ENCODE results near the gene BAIAP2L1.

Gene BAIAP2L1

DNA sequence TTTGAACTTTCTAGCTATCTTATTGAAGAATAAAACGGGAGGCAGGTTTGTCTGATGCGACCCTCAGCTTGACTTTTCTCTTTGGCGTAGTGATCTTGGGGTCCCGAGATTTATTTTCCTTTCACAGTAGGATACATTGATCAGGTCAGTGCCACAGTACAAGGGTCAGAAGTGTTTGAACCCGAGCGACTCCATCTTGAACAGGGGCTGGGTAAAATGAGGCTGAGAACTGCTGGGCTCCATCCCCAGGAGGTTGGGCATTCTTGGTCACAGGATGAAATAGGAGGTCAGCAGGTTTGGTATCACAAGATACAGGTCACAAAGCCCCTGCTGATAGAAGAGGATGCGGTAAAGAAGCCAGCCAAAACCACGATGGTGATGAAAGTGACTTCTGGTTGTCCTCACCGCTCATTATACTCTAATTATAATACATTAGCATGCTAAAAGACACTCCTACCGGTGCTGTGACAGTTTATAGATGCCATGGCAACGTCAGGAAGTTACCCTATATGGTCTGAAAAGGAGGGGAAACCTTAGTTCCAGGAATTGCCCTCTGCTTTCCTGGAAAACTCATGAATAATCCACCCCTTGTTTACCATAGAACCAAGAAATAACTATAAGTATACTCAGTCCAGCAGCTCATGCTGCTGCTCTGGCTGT, 145.8 kb downstream of the BAIAP2L1 start:
- no peak overlapping the region for H3K4me3 ChIP-seq (ENCODE audit: low read depth, low read length)
- TF ChIP-seq, protein P1, sequence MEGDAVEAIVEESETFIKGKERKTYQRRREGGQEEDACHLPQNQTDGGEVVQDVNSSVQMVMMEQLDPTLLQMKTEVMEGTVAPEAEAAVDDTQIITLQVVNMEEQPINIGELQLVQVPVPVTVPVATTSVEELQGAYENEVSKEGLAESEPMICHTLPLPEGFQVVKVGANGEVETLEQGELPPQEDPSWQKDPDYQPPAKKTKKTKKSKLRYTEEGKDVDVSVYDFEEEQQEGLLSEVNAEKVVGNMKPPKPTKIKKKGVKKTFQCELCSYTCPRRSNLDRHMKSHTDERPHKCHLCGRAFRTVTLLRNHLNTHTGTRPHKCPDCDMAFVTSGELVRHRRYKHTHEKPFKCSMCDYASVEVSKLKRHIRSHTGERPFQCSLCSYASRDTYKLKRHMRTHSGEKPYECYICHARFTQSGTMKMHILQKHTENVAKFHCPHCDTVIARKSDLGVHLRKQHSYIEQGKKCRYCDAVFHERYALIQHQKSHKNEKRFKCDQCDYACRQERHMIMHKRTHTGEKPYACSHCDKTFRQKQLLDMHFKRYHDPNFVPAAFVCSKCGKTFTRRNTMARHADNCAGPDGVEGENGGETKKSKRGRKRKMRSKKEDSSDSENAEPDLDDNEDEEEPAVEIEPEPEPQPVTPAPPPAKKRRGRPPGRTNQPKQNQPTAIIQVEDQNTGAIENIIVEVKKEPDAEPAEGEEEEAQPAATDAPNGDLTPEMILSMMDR (IDR thresholded peaks at IDR 0.05; ENCODE audit: low read depth, low read length): no peak

DNA sequence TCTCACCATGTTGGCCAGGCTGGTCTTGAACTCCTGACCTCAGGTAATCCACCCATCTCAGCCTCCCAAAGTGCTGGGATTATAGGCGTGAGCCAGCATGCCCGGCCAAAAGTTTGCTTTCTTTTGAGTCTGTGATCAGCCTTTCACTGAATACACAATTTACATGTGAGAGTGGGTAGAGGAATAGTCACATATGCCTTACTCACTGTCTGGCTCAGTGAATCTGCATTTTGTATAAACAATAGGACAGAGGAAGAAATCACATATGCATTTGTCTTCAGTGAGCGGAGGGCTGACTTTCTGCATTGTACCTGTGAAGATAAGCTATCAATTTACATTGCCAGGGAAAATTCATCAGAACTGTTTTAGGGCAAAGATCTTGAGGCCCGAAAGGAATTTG, 146.4 kb downstream of the BAIAP2L1 start:
- TF ChIP-seq, protein P1 (IDR thresholded peaks at IDR 0.05; ENCODE audit: low read depth, low read length): no peak
- no peak overlapping the region for H3K4me3 ChIP-seq (ENCODE audit: low read depth, low read length)

DNA sequence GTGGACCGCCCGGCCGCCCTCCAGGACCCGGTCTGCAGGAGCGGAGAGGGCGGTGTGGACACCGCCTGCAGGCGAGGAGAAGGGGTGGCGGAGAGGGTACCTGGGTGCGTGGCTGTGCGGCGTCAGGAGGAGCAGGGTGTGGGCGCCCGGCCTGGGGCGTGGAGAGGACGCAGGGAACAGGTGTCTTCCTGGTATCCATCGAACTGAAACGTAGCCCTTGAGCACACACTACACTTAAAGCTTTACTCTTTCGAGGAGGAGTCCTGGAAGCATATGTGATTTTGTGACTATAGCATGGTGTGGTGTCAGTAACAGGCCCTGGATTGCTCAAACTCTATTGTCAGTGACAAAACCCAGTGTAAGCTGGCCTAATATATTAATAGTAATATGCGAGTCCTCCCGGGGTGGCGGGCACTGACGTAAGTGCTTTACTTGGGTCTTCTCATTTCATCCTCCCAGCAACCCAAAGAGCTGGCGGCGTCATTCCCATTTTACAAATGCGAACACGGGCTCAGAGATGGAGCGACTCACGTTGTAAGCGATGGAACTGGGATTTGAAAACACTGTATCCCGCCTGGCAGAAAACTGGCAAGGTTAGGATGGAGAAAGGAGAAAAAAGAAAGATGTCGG, 148.3 kb downstream of the BAIAP2L1 start:
- H3K4me3 ChIP-seq (ENCODE audit: low read depth, low read length): peak overlapping the region; percentile 89
- TF ChIP-seq, protein P1 (IDR thresholded peaks at IDR 0.05; ENCODE audit: low read depth, low read length): no peak

DNA sequence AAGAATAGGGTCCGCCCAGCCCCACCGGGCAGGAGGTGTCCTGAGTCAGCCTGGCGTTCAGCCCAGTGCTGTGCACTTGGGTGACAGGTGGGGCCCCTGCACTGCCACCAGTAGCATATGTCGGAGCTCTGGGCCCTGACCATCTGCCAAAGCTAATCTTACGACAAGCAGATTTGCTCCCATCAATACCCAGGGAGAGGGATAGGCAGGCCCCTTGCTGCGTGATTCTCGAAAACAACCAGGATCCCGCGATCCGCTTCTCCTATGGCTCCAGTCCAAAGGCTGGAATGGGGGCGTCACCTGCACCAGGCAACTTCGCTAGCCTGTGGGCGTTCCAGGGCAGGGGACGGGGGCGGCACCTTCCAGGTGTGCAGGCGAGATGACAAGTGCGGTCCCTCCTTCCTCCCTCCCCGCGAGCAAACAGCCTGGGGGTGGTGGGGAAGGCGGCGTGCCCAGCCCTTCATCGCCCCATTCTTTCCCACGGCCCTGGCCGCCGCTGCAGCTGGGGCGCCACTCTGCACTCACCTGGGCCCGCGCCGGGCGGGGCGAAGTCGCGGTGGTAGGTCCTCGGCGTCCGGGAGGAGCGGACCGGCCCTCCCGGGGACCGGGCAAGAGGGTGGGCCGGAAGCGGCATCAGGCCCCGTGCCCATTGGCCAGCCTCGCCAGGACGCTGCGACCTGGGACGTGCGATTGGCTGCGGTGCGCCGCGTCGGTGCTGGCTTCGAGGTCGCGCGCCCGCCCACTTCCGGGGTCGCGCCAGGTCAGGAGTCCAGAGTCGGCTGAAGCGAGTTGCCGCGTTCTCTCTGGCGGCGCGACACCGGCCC, 149.1 kb downstream of the BAIAP2L1 start, which contains the start of gene TECPR1:
Gene TECPR1 (minus strand): TSS at position 632 of the 824 bp plus-strand sequence. CDS start 6,086 bp downstream, outside the sequence.
- TF ChIP-seq, protein P1 (IDR thresholded peaks at IDR 0.05; ENCODE audit: low read depth, low read length): no peak
- peak within 1 kb of the TSS; percentile 89 for H3K4me3 ChIP-seq (ENCODE audit: low read depth, low read length)

DNA sequence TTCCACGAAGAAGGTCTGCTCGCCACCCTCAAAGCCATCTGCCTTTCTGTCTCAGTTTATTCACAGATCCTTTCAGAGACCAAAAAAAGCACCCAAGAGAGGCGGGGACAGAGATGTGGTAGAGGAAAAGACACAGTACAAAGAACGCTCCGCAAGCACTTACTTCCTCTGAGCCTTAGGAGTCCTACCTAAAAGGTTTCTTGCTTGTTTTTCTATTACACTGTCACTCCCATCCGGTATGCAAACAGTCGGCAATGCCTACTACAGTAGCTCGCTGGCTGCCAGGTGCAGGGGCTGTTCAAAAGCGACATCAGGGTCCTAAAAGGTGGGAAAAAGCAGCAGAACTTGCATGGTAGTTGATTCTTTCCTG, 149.7 kb downstream of the BAIAP2L1 start:
- peak overlapping the region; percentile 89 for H3K4me3 ChIP-seq (ENCODE audit: low read depth, low read length)
- TF ChIP-seq, protein P1 (IDR thresholded peaks at IDR 0.05; ENCODE audit: low read depth, low read length): no peak

- TF ChIP-seq, protein P1 (IDR thresholded peaks at IDR 0.05; ENCODE audit: low read depth, low read length): no peak
- no peak overlapping the region for H3K4me3 ChIP-seq (ENCODE audit: low read depth, low read length)
Measured at GRCh38 chr7:98250789-98251188, 150.1 kb downstream of the BAIAP2L1 start.

All from WI38 (cell line).